A673 (cell line): ENCODE results near the gene FLACC1.
"Not testable (repeated sequence)": the region's sequence is repeated elsewhere in the genome, so short reads cannot be mapped to it uniquely, and the experiment has no call there.

Experiments used
- CTCF ChIP-seq: fragments of 300-800, 200-600 bp; sonication (generic); conservative IDR thresholded peaks from 2 replicates; pipeline ENCODE4 v1.5.1; 2017; ENCODE audit warnings: low read depth, mild to moderate bottlenecking, antibody characterized with exemption, low read length, moderate library complexity, mixed read lengths
- EZH2 ChIP-seq: fragments of 200-600 bp; sonication (generic); IDR thresholded peaks from 2 replicates; pipeline ENCODE4 v1.6.1; 2017; ENCODE audit warnings: borderline replicate concordance, low read depth, mild to moderate bottlenecking, mixed read lengths, antibody characterized with exemption, low read length; ENCODE audit not compliant: poor library complexity, severe bottlenecking

- TF ChIP-seq CTCF, EZH2: not testable (repeated sequence)
Observed at GRCh38 chr2:201290457-201291148, 66.5 kb downstream of the FLACC1 start.
